Osteoblast (primary cell): Measurements from ENCODE around the gene ZDHHC11. TPM values are rescaled to one million over a fixed set of nuclear protein-coding genes. Genes with fewer than 3 reads are reported as not detected.
"Not testable (repeated sequence)": the region's sequence is repeated elsewhere in the genome, so short reads cannot be mapped to it uniquely, and the experiment has no call there.

ENCODE experiments used
- DNase-seq: peaks from one replicate; pipeline ENCODE4 v3.0.0; 2011; ENCODE audit warnings: low spot score, mixed read lengths; ENCODE audit not compliant: insufficient read length; ENCODE audit errors: missing footprints
- H2AFZ ChIP-seq: 2 replicates; pipeline ENCODE4 v1.6.0; 2011; ENCODE audit warnings: mild to moderate bottlenecking, low read length
- H3K27ac ChIP-seq: 2 replicates; pipeline ENCODE4 v1.5.1; 2011; ENCODE audit warnings: mild to moderate bottlenecking, low read depth, low read length, moderate library complexity
- H3K27me3 ChIP-seq: 2 replicates; pipeline ENCODE4 v1.6.0; 2012; ENCODE audit warnings: mild to moderate bottlenecking, control low read depth, inconsistent platforms, low read length, moderate library complexity; ENCODE audit not compliant: insufficient read depth
- H3K36me3 ChIP-seq: 2 replicates; pipeline ENCODE4 v1.5.1; 2011; ENCODE audit warnings: mild to moderate bottlenecking, low read length, control low read depth, moderate library complexity; ENCODE audit not compliant: insufficient read depth
- H3K4me1 ChIP-seq: 2 replicates; pipeline ENCODE4 v1.5.1; 2011; ENCODE audit warnings: mild to moderate bottlenecking, low read length, control low read depth, moderate library complexity; ENCODE audit not compliant: insufficient read depth
- H3K4me2 ChIP-seq: 2 replicates; pipeline ENCODE4 v1.6.0; 2011; ENCODE audit warnings: mild to moderate bottlenecking, low read length; ENCODE audit not compliant: insufficient read depth
- H3K4me3 ChIP-seq: fragments of 200-600 bp; sonication (generic); 3 replicates; pipeline ENCODE4 v1.5.1; 2012; ENCODE audit warnings: mild to moderate bottlenecking, low read length, inconsistent platforms; ENCODE audit not compliant: insufficient read depth
- H3K79me2 ChIP-seq: 2 replicates; pipeline ENCODE4 v1.6.0; 2012; ENCODE audit warnings: mild to moderate bottlenecking, low read length, control low read depth, inconsistent platforms; ENCODE audit not compliant: insufficient read depth
- H3K9me3 ChIP-seq: 2 replicates; pipeline ENCODE4 v1.5.1; 2011; ENCODE audit warnings: low read depth, low read length, control low read depth
- H4K20me1 ChIP-seq: 2 replicates; pipeline ENCODE4 v1.6.0; 2012; ENCODE audit warnings: mild to moderate bottlenecking, low read length, control low read depth; ENCODE audit not compliant: insufficient read depth
- total RNA-seq: library from RNA; depleted of rRNA; stranded (reverse); fragments of >200 nt; gene quantifications from 2 replicates; pipeline ENCODE4 v1.2.3, GENCODE V29; 2012
- TF ChIP-seq, protein P1 (sequence below): IDR thresholded peaks from 2 replicates; pipeline ENCODE4 v1.5.1; 2011; ENCODE audit warnings: mild to moderate bottlenecking, low read depth, low read length, moderate library complexity; ENCODE audit errors: extremely low read depth

Gene ZDHHC11
- total RNA-seq, 1 donor: 1.8 TPM

DNA sequence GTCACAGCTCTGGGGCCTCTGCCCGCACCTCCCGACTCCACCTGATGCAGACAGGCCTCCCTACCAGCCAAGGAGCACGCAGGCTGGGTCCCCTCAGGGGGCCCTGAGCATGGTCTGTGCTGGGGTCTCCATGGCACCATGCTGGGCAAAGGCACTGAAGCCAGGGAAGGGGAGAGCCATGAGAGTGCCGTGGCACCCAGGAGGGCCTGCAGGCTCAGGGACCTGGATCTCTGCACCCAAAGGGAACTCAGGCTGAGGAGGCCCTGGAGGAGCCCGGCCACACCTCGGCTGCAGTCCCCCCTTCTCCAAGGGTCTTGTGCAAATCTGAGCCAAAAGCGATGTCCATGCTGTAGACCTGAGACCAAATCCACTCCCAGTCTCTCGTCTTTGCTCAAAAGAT lies 98.8 kb downstream of the ZDHHC11 start:
- not testable (repeated sequence) for H3K4me2 ChIP-seq, H3K36me3 ChIP-seq, H4K20me1 ChIP-seq, H3K9me3 ChIP-seq, H3K4me1 ChIP-seq, DNase-seq, H3K79me2 ChIP-seq, H3K27ac ChIP-seq, H3K4me3 ChIP-seq, H3K27me3 ChIP-seq, H2AFZ ChIP-seq

DNA sequence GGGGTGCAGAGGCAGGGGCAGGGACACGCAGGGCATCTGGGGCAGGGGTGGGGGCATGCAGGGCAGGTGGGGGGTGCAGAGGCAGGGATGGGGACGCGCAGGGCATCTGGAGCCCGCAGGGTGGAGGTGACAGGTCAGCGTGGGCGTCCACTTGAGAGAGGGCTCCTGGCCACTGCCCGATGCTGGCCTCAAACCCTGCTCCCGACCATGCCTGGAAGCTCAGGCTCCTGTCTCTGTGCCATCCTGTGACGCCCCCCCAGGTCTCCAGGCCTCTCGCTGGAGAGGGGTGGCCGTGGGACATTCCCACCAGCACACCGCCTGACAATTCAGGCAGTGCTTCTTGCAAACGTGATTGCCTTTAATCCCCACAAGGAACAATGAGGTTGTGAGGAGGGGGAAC lies 99.3 kb downstream of the ZDHHC11 start:
- Histone ChIP-seq H4K20me1 (no peaks in the 10 kb centered on the region), H3K36me3 (no peaks in the 10 kb centered on the region), H3K9me3 (no peaks in the 10 kb centered on the region), H2AFZ (no peak overlapping the region), H3K4me1 (no peaks in the 10 kb centered on the region), H3K79me2 (no peaks in the 10 kb centered on the region), H3K4me3 (no peak overlapping the region), H3K27me3 (no peaks in the 10 kb centered on the region), H3K4me2 (no peak overlapping the region), H3K27ac (no peak overlapping the region)
- no peak for DNase-seq
- TF ChIP-seq, protein P1, sequence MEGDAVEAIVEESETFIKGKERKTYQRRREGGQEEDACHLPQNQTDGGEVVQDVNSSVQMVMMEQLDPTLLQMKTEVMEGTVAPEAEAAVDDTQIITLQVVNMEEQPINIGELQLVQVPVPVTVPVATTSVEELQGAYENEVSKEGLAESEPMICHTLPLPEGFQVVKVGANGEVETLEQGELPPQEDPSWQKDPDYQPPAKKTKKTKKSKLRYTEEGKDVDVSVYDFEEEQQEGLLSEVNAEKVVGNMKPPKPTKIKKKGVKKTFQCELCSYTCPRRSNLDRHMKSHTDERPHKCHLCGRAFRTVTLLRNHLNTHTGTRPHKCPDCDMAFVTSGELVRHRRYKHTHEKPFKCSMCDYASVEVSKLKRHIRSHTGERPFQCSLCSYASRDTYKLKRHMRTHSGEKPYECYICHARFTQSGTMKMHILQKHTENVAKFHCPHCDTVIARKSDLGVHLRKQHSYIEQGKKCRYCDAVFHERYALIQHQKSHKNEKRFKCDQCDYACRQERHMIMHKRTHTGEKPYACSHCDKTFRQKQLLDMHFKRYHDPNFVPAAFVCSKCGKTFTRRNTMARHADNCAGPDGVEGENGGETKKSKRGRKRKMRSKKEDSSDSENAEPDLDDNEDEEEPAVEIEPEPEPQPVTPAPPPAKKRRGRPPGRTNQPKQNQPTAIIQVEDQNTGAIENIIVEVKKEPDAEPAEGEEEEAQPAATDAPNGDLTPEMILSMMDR: no peak

DNA sequence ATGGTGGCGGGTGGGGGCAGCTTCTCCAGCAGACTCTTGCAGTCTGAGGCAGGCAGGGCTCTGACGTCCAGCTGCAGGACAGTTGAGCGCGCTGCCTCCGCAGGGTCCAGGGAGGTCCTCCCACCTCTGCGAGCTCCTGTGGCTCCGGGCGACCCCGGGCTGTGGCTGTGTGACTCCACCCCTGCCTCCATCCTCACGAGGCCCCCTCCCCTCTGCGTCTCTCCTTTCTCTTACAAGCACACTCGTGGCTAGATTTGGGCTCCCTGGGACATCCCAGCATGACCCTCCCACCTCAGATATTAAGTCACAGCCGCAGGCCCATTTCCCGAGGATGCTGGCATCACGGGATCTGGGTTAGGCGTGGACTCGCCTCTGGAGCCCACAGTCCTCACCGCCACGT lies 100.6 kb downstream of the ZDHHC11 start:
- not testable (repeated sequence) for H3K4me2 ChIP-seq, H3K4me3 ChIP-seq, H3K79me2 ChIP-seq, H2AFZ ChIP-seq, H4K20me1 ChIP-seq, H3K27ac ChIP-seq, DNase-seq, H3K4me1 ChIP-seq, H3K9me3 ChIP-seq, H3K27me3 ChIP-seq, H3K36me3 ChIP-seq

DNA sequence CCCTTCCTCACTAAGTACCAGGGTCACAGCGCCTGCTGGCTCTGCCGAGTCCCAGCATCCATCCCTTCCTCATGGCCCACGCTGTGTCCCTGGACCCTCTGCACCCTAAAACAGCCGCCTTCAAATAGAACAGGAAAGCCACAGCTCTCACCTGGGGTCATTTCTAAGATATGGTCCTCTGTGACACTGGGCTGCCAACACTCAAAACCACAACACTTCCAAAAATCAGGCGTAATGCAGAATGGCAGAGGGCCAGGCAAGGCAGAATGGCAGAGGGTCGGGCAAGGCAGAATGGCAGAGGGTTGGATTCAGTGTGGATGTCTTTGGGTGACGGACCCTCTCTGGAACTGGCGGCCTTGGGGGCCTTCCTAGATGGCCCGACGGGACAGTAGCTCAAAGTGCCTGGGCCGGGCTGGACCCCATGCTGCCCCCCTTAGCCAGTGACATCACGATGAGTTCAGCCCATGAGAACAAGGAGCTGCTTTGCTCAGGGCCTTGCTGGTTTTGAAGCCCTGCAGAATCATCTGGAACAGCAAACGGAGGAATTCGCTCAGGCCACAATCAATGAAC lies 101.6 kb downstream of the ZDHHC11 start:
- no peak for DNase-seq
- H3K27me3 ChIP-seq: no peaks in the 10 kb centered on the region
- no peaks in the 10 kb centered on the region for H3K79me2 ChIP-seq
- no peaks in the 10 kb centered on the region for H3K9me3 ChIP-seq
- no peak overlapping the region for H3K27ac ChIP-seq
- TF ChIP-seq, protein P1: no peak
- no peaks in the 10 kb centered on the region for H4K20me1 ChIP-seq
- H3K4me1 ChIP-seq: no peaks in the 10 kb centered on the region
- H2AFZ ChIP-seq: no peak overlapping the region
- no peak overlapping the region for H3K4me3 ChIP-seq
- H3K36me3 ChIP-seq: no peaks in the 10 kb centered on the region
- H3K4me2 ChIP-seq: no peak overlapping the region

GRCh38 chr5:748011-748980 lies 102.5 kb downstream of the ZDHHC11 start:
- H3K9me3 ChIP-seq, H3K36me3 ChIP-seq, H3K27me3 ChIP-seq, H3K4me2 ChIP-seq, H2AFZ ChIP-seq, H4K20me1 ChIP-seq, H3K27ac ChIP-seq, H3K4me3 ChIP-seq, H3K79me2 ChIP-seq, DNase-seq, H3K4me1 ChIP-seq: not testable (repeated sequence)

GRCh38 chr5:747303-747844 lies 103.4 kb downstream of the ZDHHC11 start:
- DNase-seq, H3K9me3 ChIP-seq, H4K20me1 ChIP-seq, H3K27ac ChIP-seq, H3K36me3 ChIP-seq, H3K79me2 ChIP-seq, H3K27me3 ChIP-seq, H3K4me1 ChIP-seq, H3K4me2 ChIP-seq, H2AFZ ChIP-seq, H3K4me3 ChIP-seq: not testable (repeated sequence)
